SH-SY5Y (cell line): ENCODE data around the gene ENSA.

Source experiments
- GATA2 ChIP-seq: IDR thresholded peaks from 2 replicates; pipeline ENCODE4 v1.6.1; 2011; ENCODE audit warnings: mild to moderate bottlenecking, low read depth, low read length
- GATA3 ChIP-seq: IDR thresholded peaks from 2 replicates; pipeline ENCODE4 v1.6.1; 2011; ENCODE audit warnings: low read depth, mild to moderate bottlenecking, low read length, moderate library complexity

DNA sequence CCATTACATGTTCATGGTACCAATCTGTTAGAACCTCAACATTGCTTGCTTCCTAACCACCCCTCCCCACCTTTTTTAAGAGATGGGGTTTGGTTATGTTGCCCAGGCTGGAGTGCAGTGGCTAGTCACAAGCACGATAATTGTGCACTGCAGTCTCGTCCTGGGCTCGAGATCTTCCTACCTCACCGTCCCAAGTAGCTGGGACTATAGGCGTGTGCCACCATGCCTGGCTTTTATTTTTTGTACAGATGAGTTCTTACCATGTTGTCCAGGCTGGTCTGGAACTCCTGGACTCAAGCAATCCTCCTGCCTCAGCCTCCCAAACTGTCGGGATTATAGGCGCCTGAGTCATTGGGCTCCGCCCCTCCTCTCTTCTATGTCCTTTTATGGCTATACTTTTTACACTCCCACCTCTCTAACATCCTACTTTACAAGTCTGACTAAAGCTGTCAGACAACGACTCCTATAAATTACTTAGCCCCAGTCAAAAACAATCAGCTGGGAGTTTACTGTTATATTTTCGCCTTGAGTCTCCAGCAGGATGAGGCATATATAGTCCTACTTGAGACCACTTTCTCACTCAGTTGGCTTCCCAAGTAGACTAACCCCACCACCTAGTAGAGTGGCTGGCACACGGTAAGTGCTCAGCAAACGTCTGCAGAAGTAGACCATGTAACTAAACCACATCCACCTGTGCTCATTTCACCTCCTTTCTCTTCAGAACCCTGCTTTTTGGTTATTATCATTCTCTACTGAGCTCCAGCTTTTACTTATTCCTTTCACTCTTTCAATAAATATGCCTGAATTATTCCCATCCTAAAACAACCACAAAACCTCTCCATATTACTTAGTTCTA, 13.8 kb downstream of the ENSA start:
- TF ChIP-seq GATA3 (no peak), GATA2 (no peak)
